Memory B cell (primary cell): ENCODE measurements around the gene RNF13.
A peak's percentile ranks its signal among the peaks of the same experiment; 100 is the strongest.
"Not testable (repeated sequence)": the region's sequence is repeated elsewhere in the genome, so short reads cannot be mapped to it uniquely, and the experiment has no call there.

Source experiments
- ATAC-seq: fragments of 150-1000 bp; cut with Tn5 transposase; 2 replicates; pipeline ENCODE4 v1.10.0; 2021; ENCODE audit warnings: low read depth, mild to moderate bottlenecking, moderate library complexity
- DNase-seq, 2 donors: peaks; one replicate each; pipeline ENCODE4 v3.0.0; 2022; ENCODE audit warnings: low spot score in 2 of 2
- H3K27ac Mint-ChIP-seq: one replicate; pipeline ENCODE4 v1.8.0; 2022; ENCODE audit warnings: mild to moderate bottlenecking, moderate library complexity, mixed read lengths
- H3K27me3 Mint-ChIP-seq: one replicate; pipeline ENCODE4 v1.8.0; 2022; ENCODE audit warnings: mixed read lengths
- H3K36me3 Mint-ChIP-seq: one replicate; pipeline ENCODE4 v1.8.0; 2022; ENCODE audit warnings: mild to moderate bottlenecking, mixed read lengths
- H3K4me1 Mint-ChIP-seq: one replicate; pipeline ENCODE4 v1.8.0; 2022; ENCODE audit warnings: mixed read lengths
- H3K4me3 Mint-ChIP-seq: one replicate; pipeline ENCODE4 v1.8.0; 2022; ENCODE audit warnings: mild to moderate bottlenecking, moderate library complexity, mixed read lengths
- H3K9me3 Mint-ChIP-seq: one replicate; pipeline ENCODE4 v1.8.0; 2022; ENCODE audit warnings: mixed read lengths

The RNF13 gene

DNA sequence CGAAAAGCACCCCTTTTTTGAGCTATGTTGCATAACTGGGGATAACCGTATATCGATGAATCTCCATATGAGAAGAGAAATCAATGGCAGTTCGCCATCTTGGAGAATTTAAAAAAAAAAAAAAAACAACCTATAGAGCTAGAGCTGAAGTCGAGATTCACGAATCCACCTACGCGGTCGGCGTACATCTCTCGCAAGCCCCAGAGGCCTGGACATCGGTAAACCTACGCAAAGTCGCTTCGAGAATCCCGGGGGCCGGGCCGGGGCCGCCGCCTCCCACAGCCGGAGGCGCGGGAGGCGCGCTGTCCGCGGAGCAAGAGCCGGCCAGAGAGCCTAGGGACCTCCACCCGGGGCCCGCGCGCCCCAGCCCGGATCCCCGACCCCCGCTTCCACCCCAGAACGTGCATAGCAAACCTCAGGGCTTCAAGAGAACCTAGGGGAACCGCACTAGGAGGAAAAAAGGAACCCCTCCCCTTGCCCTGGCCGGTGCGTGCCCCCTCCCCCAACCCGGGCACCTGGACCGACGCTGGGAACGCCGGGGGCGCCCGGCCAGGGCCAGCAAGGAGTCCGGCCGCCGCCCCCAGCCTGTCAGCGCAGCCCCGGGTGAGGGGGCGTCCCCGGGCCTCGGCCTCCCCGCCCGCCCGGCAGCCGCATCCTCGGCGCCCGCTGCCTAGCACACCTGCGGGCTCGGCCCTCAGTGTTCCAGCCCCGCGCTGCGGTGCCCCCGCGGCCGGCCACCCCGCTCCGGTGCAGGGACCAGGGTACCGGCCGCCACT lies 157.1 kb downstream of the RNF13 start:
- Mint-ChIP-seq H3K27me3 (peaks cover 7% of the 10 kb centered on the region), H3K4me3 (peak overlapping the region; percentile 89), H3K36me3 (peaks cover 2% of the 10 kb centered on the region), H3K4me1 (peaks cover 14% of the 10 kb centered on the region), H3K27ac (peak overlapping the region; percentile 24), H3K9me3 (peaks cover 2% of the 10 kb centered on the region)
- peak; percentile 73 to 76 for DNase-seq
- peak; percentile 64 for ATAC-seq

DNA sequence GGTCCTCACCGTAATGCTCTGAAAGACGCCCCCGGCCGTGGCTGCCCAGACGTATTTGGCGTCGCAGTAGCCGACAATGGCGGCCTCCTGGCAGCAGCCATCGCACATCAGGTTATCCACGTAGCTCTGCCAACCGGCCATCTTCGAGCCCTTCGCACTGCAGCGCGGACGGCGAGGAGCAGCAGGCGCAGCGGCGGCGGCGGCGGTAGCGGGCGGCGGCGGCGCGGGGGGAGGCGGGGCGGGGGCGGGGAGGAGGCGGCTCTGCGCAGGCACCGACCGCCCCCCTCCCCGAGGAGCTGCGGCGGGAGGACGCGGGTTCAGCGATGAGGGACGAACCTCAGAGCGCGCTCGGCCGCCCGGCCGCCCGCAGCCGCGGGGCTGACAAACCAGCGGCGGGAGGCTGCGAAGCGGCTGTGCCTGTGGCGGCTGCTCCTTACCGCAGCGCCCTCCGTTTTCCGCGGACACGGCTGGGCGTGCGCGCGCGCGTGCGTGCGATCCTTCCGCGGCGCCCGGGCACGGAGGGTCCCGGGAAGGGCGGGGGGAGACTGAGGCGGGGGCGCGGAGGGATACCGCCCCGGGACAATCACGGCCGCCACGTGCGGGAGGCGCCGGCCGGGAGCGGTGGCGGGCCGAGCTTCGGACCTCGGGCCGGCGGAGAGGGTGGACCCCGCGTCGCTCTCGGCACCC lies 157.8 kb downstream of the RNF13 start, which contains the start of gene PFN2:
Gene PFN2, minus strand, starts transcription at position 180 of the 687 bp plus-strand sequence. Its CDS starts 39 bp downstream, at position 141.
- ATAC-seq (peak; percentile 67), DNase-seq (peak; percentile 41 to 62)
- Mint-ChIP-seq H3K27ac (peak within 1 kb of the TSS; percentile 68), H3K9me3 (peaks cover 2% of the 10 kb centered on the region), H3K27me3 (peaks cover 8% of the 10 kb centered on the region), H3K36me3 (no peaks in the 10 kb centered on the region), H3K4me1 (peaks cover 10% of the 10 kb centered on the region), H3K4me3 (peak within 1 kb of the TSS; percentile 90)

DNA sequence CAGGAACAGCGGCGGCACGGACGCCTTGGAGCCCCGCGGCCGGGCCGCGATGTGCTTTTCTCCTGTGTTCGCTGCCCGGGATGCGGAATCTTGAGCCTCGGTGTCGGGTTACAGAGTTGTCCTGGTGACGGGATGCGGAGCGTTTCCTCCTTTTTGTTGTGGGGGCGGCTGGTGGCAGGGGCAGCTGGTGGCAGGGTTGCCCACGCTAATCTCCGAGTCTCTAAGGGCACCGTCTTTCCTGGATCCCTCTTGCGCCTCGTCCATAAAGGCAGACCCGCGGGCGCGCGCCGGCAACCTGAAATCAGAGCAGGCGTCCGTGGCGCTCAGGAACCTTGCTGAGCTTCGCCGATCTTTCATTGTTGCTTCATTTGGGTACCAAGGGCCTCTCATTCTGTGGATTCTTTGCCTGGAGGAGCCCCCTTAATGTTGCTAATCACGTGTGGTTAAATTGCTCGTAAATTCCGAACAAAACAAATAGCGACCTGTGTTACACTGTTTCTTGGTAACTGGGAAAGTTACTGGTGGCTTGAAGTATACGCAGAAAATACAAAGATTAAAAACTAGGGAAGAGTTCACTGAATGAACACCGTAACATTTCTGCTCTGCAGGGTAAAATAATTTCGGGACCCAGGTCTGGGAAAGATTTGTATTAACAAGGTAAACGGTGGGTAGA lies 158.5 kb downstream of the RNF13 start:
- ATAC-seq (peak; percentile 10), DNase-seq (peak in 1 of 2 donors; percentile 12)
- Mint-ChIP-seq H3K27ac (peak overlapping the region; percentile 68), H3K9me3 (peaks cover 2% of the 10 kb centered on the region), H3K4me1 (peaks cover 10% of the 10 kb centered on the region), H3K36me3 (no peaks in the 10 kb centered on the region), H3K4me3 (peak overlapping the region; percentile 90), H3K27me3 (peaks cover 8% of the 10 kb centered on the region)

DNA sequence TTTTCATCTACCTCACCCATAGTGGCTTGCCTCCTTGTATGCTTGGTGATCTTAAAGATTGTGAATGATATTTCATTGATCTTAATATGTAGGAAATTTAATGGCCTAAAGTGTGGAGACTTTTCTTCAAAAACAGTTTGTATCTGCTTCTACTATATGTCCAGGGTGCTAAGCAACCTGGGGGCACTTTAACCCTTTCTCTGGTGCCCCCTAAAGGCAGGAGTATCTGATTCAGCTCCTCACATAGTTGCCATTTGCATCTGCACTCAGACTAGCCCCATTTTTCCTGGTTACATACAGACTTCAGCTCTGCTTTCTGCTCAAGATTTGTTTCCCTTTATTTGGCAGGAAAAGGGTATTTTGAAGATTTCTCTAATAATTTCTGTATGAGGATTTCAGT lies 162.9 kb downstream of the RNF13 start:
- no peak overlapping the region for H3K4me3 Mint-ChIP-seq
- ATAC-seq: no peak

DNA sequence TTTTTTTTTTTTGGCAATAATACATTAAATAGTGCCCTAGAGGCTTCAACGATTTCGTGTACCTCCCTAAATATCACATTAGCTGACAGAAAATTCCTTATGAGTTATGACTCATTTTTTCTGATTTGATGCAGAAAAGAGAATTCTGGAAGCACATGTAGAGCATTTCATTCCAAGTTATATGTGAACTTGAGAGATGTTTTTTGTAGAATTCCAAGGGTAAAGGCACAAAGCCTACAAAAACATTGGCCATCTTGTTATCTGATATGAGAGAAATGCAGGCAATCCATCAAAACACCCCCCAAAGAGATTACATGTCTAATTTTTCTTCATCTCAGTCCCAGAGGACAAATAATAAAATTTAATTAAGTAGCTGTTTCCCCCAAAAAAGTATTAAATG lies 164.4 kb downstream of the RNF13 start:
- no peaks in the 10 kb centered on the region for H3K4me1 Mint-ChIP-seq
- H3K27ac Mint-ChIP-seq: no peak overlapping the region
- H3K4me3 Mint-ChIP-seq: no peak overlapping the region
- peaks cover 2% of the 10 kb centered on the region for H3K9me3 Mint-ChIP-seq
- peaks cover 1% of the 10 kb centered on the region for H3K27me3 Mint-ChIP-seq
- DNase-seq: no peak
- ATAC-seq: no peak
- H3K36me3 Mint-ChIP-seq: no peaks in the 10 kb centered on the region

More for the DNA sequence above, 162.9 kb downstream of the RNF13 start:
- no peaks in the 10 kb centered on the region for H3K36me3 Mint-ChIP-seq
- peaks cover 2% of the 10 kb centered on the region for H3K9me3 Mint-ChIP-seq
- peaks cover 8% of the 10 kb centered on the region for H3K27me3 Mint-ChIP-seq
- no peak for DNase-seq
- no peak overlapping the region for H3K27ac Mint-ChIP-seq
- peaks cover 5% of the 10 kb centered on the region for H3K4me1 Mint-ChIP-seq

DNA sequence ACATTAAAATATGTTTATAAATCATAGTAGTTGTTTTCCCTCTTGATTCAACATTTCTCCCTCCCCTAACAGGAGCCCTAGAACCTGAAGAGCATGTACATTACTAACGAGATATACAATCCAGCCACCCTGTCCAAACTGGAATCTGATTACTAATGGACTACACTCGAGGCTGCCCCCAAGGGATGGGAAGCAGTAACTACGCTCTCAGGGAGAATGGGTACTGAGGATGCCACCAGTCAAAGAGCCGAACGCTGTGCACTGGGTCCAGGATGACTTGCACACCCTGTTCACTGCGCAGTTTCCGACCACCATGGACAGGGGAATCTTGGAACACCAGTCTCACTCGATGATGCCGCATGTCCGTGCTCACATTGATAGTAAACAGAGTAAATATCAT lies 169.0 kb downstream of the RNF13 start:
- not testable (repeated sequence) for H3K27ac Mint-ChIP-seq, DNase-seq, H3K36me3 Mint-ChIP-seq, H3K9me3 Mint-ChIP-seq, H3K4me1 Mint-ChIP-seq, H3K4me3 Mint-ChIP-seq, ATAC-seq, H3K27me3 Mint-ChIP-seq

DNA sequence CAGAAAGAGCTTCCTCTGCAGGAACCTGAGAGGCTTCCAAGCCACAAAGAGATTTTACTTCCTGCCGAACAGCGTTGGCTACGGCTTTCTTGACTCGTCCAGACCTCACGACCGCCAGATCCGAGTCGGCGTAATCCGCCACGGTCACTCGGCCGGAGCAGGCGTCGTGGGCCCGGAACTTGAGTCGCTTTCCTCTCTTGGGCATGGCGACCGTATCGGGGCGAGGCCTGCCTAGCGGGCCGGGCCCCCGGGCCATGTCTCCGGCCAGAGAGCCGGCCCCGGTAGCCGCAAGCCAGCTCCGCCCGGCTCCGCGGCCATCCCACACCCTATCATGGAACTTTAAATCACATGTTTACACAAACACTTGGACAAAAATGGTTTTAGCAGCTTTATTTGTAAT lies 170.0 kb downstream of the RNF13 start:
- H3K4me1 Mint-ChIP-seq, H3K36me3 Mint-ChIP-seq, H3K27me3 Mint-ChIP-seq, DNase-seq, H3K4me3 Mint-ChIP-seq, H3K27ac Mint-ChIP-seq, H3K9me3 Mint-ChIP-seq, ATAC-seq: not testable (repeated sequence)

DNA sequence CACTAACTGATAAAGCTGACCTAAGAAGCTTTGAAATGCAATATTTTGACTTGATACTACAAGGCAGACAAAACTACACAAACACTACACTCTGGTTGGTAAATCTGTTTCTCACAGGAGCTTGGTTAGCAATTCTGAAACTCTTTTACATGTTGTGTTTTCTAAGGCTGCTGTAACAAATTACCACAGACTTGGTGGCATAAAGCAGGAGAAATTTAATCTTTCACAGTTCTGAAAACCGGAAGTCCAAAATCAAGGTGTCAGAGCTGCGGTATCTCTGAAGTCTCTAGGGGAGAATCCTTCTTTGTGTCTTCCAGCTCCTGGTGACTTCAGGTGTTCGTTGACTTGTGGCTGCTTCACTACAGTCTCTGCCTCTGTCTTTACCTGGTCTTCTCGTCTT lies 170.6 kb downstream of the RNF13 start:
- Mint-ChIP-seq H3K4me3 (no peak overlapping the region), H3K27me3 (peaks cover 9% of the 10 kb centered on the region), H3K4me1 (no peaks in the 10 kb centered on the region), H3K9me3 (no peaks in the 10 kb centered on the region), H3K36me3 (no peaks in the 10 kb centered on the region), H3K27ac (no peak overlapping the region)
- DNase-seq (no peak), ATAC-seq (no peak)

DNA sequence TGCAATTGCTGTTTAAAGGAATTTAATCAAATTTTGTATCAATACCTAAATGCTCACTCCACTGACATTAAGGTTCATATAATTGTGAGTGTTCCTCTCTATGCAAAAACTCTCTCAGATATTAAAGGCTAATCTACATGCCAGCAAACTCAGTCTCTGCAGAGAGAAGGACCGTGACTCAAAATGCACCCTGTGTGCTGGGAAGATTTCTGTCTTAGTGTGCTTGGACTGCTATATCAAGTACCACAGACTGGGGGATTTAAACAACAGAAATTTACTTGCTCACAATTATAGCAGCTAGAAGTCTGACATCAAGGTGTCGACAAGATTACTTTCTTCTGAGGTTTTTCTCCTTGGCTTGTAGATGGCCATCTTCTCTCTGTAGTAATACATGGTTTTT lies 176.3 kb downstream of the RNF13 start:
- Mint-ChIP-seq H3K4me1 (no peaks in the 10 kb centered on the region), H3K4me3 (no peak overlapping the region), H3K27ac (no peak overlapping the region), H3K36me3 (no peaks in the 10 kb centered on the region), H3K27me3 (peaks cover 11% of the 10 kb centered on the region), H3K9me3 (peaks cover 4% of the 10 kb centered on the region)
- DNase-seq (no peak), ATAC-seq (no peak)

DNA sequence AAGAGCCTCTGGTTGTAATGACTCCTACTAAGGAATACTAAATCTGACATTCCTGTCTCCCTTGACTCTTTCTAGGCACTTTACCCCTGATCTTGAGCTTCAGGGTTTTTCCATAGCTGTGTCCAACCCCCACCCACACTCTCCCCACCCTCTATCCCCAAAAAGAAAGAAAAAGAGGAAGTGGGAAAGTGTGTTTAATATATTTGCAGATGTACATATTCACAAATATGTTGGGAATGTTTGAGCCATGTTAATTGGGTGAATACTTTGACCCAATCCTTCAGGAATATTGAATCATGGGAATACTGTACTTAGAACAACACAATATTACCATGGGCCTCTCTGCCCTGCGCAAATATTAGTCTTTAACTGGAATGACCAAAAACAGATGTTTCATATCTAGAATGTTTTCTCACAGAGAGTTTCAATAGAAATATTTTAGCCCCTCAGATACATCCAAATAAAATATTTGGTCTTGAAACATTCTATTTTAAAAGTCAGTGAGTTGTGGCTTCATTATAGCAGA lies 177.5 kb downstream of the RNF13 start:
- peaks cover 11% of the 10 kb centered on the region for H3K9me3 Mint-ChIP-seq
- no peak for DNase-seq
- no peaks in the 10 kb centered on the region for H3K4me1 Mint-ChIP-seq
- no peak overlapping the region for H3K27ac Mint-ChIP-seq
- no peaks in the 10 kb centered on the region for H3K36me3 Mint-ChIP-seq
- H3K4me3 Mint-ChIP-seq: no peak overlapping the region
- peaks cover 12% of the 10 kb centered on the region for H3K27me3 Mint-ChIP-seq
- no peak for ATAC-seq

DNA sequence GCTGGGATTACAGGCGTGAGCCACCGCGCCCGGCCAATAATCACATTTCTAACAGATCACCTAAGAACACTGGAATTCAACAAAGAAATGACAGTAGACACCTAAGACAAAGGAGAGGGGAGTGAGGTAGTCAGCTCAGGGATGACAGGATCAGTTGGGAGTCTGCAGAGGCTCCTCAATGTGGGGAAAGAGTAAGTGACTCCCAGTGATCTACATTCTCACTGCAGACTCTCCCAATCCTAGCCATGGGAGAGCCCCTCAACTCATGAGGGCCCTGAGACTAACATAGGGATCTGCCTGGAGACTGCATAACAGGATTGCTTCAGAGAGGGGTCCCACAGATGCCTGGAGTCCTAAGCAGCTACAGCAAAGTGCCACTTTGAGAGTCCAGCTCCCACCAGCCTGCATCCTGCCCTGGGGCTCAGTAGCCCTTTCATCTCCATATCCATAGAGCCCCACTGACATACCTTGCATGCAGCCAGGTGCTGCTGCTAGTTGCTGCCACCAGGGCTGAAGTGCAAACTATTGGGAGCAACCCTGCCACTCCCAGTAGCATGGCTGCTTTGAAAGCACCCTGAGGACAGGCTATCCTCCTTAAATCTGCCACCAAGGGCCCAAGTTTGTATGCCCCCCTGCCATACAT lies 179.5 kb downstream of the RNF13 start:
- H3K4me1 Mint-ChIP-seq: no peaks in the 10 kb centered on the region
- H3K27me3 Mint-ChIP-seq: peaks cover 4% of the 10 kb centered on the region
- ATAC-seq (no peak), DNase-seq (no peak)
- no peaks in the 10 kb centered on the region for H3K36me3 Mint-ChIP-seq
- H3K9me3 Mint-ChIP-seq: peaks cover 11% of the 10 kb centered on the region
- no peak overlapping the region for H3K27ac Mint-ChIP-seq
- no peak overlapping the region for H3K4me3 Mint-ChIP-seq

DNA sequence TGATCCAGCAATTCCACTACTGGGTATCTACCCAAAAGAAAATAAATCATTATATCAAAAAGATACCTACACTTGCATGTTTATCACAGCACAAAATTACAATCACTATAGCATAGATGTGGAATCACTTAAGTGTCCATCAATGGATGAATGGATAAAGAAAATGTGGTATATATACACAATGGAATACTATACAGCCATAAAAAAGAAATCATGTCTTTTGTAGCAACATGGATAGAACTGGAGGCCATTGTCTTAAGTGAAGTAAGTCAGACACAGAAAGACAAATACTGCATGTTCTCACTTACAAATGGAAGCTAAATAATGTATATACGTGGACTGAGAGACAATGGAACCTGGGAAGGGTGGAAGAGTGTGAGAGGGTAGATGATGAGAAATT lies 185.9 kb downstream of the RNF13 start:
- no peak for ATAC-seq
- peaks cover 7% of the 10 kb centered on the region for H3K27me3 Mint-ChIP-seq
- no peaks in the 10 kb centered on the region for H3K4me1 Mint-ChIP-seq
- no peak overlapping the region for H3K27ac Mint-ChIP-seq
- H3K36me3 Mint-ChIP-seq: no peaks in the 10 kb centered on the region
- no peak for DNase-seq
- H3K4me3 Mint-ChIP-seq: no peak overlapping the region
- H3K9me3 Mint-ChIP-seq: peaks cover 7% of the 10 kb centered on the region

DNA sequence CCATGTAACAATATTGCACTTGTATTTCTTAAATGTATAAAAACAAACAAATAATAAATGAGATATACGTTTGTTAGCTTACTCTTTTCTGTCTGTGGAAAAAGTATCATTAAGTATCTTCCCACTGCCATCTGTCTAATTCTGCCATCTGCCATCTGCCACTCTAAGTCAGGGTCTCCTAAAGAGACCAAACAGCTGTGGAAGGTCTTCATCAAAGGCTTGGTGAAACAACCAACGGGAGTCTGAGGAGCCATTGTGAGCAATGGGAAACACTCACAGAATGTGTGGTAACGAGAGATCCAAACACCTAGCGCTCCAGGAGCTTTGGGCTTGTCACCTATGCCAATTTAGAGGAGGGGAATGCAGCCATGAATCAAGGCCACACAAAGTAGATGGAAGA lies 186.4 kb downstream of the RNF13 start:
- no peaks in the 10 kb centered on the region for H3K4me1 Mint-ChIP-seq
- no peak overlapping the region for H3K27ac Mint-ChIP-seq
- peaks cover 6% of the 10 kb centered on the region for H3K27me3 Mint-ChIP-seq
- H3K4me3 Mint-ChIP-seq: no peak overlapping the region
- H3K9me3 Mint-ChIP-seq: peaks cover 7% of the 10 kb centered on the region
- ATAC-seq (no peak), DNase-seq (no peak)
- H3K36me3 Mint-ChIP-seq: no peaks in the 10 kb centered on the region

DNA sequence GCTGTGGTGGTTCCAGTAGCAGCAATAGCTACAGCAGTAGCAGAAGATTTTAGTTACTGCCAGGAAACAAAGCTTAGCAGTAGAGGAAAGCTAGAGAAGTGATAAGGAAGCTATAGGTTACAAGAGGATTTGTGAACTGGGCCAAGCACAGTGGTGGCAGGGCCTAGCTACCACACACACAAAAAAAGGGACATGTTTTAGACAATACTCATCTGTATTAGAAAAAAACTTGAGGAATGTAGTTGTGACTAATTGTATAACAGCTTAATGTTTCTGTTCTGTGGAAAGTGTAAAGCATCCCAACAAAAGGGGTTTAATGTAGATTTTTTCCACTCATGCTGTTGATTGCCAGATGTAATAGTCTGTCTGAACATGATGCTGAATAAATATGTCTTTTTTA lies 187.6 kb downstream of the RNF13 start:
- H3K4me1 Mint-ChIP-seq: no peaks in the 10 kb centered on the region
- no peaks in the 10 kb centered on the region for H3K36me3 Mint-ChIP-seq
- DNase-seq (no peak), ATAC-seq (no peak)
- H3K27ac Mint-ChIP-seq: no peak overlapping the region
- no peaks in the 10 kb centered on the region for H3K9me3 Mint-ChIP-seq
- peaks cover 5% of the 10 kb centered on the region for H3K27me3 Mint-ChIP-seq
- H3K4me3 Mint-ChIP-seq: no peak overlapping the region
